Mesendoderm (in vitro differentiated cells): ENCODE measurements around the gene SRL.

Source experiments
- DNase-seq: peaks from one replicate; pipeline ENCODE4 v3.0.0; 2013
- H2AK5ac ChIP-seq: 2 replicates; pipeline ENCODE4 v1.6.1; 2013; ENCODE audit warnings: low read length, inconsistent platforms
- H2BK120ac ChIP-seq: 2 replicates; pipeline ENCODE4 v1.6.1; 2013; ENCODE audit warnings: low read depth, mild to moderate bottlenecking, low read length, moderate library complexity, mixed read lengths
- H2BK15ac ChIP-seq: replicated peaks from 2 replicates; pipeline ENCODE4 v1.6.1; 2013; ENCODE audit warnings: low read depth, mild to moderate bottlenecking, moderate library complexity
- H2BK5ac ChIP-seq: 2 replicates; pipeline ENCODE4 v1.6.1; 2013; ENCODE audit warnings: low read length, inconsistent platforms
- H3K18ac ChIP-seq: 2 replicates; pipeline ENCODE4 v1.6.1; 2013; ENCODE audit warnings: mild to moderate bottlenecking, low read length, mixed read lengths
- H3K23ac ChIP-seq: one replicate; pipeline ENCODE4 v1.6.1; 2013; ENCODE audit warnings: low read length
- H3K27ac ChIP-seq: 2 replicates; pipeline ENCODE4 v1.5.1; 2013; ENCODE audit warnings: low read depth, mild to moderate bottlenecking, inconsistent platforms, low read length, moderate library complexity
- H3K27me3 ChIP-seq: 2 replicates; pipeline ENCODE4 v1.6.1; 2013; ENCODE audit warnings: low read length, control low read depth, mild to moderate bottlenecking, inconsistent platforms; ENCODE audit not compliant: insufficient read depth, poor library complexity
- H3K36me3 ChIP-seq: 2 replicates; pipeline ENCODE4 v1.6.1; 2013; ENCODE audit warnings: low read length, inconsistent platforms; ENCODE audit not compliant: control insufficient read depth, insufficient read depth
- H3K4ac ChIP-seq: one replicate; pipeline ENCODE4 v1.6.1; 2013; ENCODE audit warnings: low read depth, mild to moderate bottlenecking, low read length, moderate library complexity
- H3K4me1 ChIP-seq: 2 replicates; pipeline ENCODE4 v1.6.1; 2013; ENCODE audit warnings: low read depth, low read length, inconsistent platforms; ENCODE audit not compliant: control insufficient read depth
- H3K4me2 ChIP-seq: 2 replicates; pipeline ENCODE4 v1.6.1; 2013; ENCODE audit warnings: low read length
- H3K4me3 ChIP-seq: 2 replicates; pipeline ENCODE4 v1.5.1; 2013; ENCODE audit warnings: mild to moderate bottlenecking, low read length
- H3K56ac ChIP-seq: one replicate; pipeline ENCODE4 v1.6.1; 2013; ENCODE audit warnings: low read length
- H3K79me1 ChIP-seq: 2 replicates; pipeline ENCODE4 v1.6.1; 2013; ENCODE audit warnings: low read length, inconsistent platforms
- H3K79me2 ChIP-seq: 2 replicates; pipeline ENCODE4 v1.6.1; 2013; ENCODE audit warnings: mild to moderate bottlenecking, low read length; ENCODE audit not compliant: control insufficient read depth, insufficient read depth
- H3K9ac ChIP-seq: 2 replicates; pipeline ENCODE4 v1.6.1; 2013; ENCODE audit warnings: low read length, inconsistent platforms
- H4K5ac ChIP-seq: one replicate; pipeline ENCODE4 v1.6.1; 2013; ENCODE audit warnings: low read length
- H4K8ac ChIP-seq: one replicate; pipeline ENCODE4 v1.6.1; 2013; ENCODE audit warnings: low read depth, mild to moderate bottlenecking, control low read depth, low read length, moderate library complexity
- WGBS: extraction: QIAGEN DNeasy Blood & Tissue Kit; methylation state at CpG from one replicate; pipeline ENCODE4 v1.1.7; 2013; ENCODE audit warnings: low lambda C conversion rate, missing lambda C conversion rate; ENCODE audit not compliant: insufficient coverage; ENCODE audit errors: extremely low coverage; 5-methylcytosine and 5-hydroxymethylcytosine counted together

The SRL gene

DNA sequence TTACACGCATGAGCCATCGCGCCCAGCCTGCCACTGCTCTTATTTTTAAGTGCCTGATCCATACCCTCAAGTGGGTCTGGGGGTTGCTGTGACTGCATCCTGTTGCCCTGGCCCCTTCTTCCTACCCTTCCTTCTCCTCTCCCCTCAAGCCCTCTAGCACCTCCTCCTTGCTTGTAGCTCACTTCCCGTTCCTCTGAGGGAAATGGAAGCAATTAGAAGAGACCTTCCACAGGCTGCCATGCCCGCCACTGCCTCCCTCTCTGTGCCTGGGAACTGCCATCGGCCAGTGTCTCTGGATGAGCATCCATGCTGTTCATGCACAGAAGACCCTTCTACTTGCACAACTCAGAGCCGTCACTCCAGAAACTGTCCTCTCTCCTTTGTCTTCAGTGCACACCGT is 41.6 kb upstream of the SRL start:
- Histone ChIP-seq H2BK15ac (no peak overlapping the region), H3K27ac (no peak overlapping the region), H3K4me2 (no peak overlapping the region), H2BK5ac (no peak overlapping the region), H4K5ac (no peak overlapping the region), H3K4me1 (no peaks in the 10 kb centered on the region), H3K79me1 (no peaks in the 10 kb centered on the region), H3K4me3 (no peak overlapping the region), H3K27me3 (no peaks in the 10 kb centered on the region), H3K56ac (no peak overlapping the region), H2AK5ac (no peak overlapping the region), H3K18ac (no peak overlapping the region), H3K79me2 (no peaks in the 10 kb centered on the region), H3K4ac (no peak overlapping the region), H3K36me3 (no peaks in the 10 kb centered on the region), H3K9ac (no peak overlapping the region), H4K8ac (no peak overlapping the region), H3K23ac (no peak overlapping the region), H2BK120ac (no peak overlapping the region)
- DNase-seq = no peak
- WGBS = no CpG with 5 or more reads among the region's 8 CpGs

DNA sequence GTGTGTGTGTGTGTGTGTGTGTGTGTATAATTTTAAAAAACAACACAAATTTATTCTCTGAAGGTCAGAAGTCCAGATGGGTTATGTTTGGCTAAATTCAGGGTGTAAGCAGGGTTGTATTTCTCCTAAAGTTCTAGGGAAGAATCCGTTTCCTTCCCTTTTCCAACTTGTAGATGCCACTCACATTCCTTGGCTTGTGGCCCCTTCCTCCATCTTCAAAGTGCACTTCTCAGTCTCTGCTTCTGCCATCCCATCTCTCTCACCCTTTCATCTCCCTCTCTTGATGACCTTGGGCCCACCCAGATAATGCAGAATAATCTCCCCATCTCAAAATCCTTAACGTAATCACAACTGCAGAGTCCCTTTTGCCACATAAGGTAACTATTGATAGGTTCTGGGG is 38.7 kb upstream of the SRL start:
- H3K79me2 ChIP-seq = no peaks in the 10 kb centered on the region
- no peaks in the 10 kb centered on the region for H3K27me3 ChIP-seq
- H4K5ac ChIP-seq = no peak overlapping the region
- no peak overlapping the region for H3K27ac ChIP-seq
- no peak overlapping the region for H3K9ac ChIP-seq
- H3K18ac ChIP-seq = no peak overlapping the region
- H3K4me1 ChIP-seq = no peaks in the 10 kb centered on the region
- no peaks in the 10 kb centered on the region for H3K79me1 ChIP-seq
- H2BK5ac ChIP-seq = no peak overlapping the region
- H4K8ac ChIP-seq = no peak overlapping the region
- WGBS = no CpG with 5 or more reads among the region's 2 CpGs
- no peak overlapping the region for H3K4me3 ChIP-seq
- no peak overlapping the region for H3K23ac ChIP-seq
- no peak overlapping the region for H2BK15ac ChIP-seq
- H2BK120ac ChIP-seq = no peak overlapping the region
- DNase-seq = no peak
- H3K36me3 ChIP-seq = no peaks in the 10 kb centered on the region
- H3K4ac ChIP-seq = no peak overlapping the region
- H3K4me2 ChIP-seq = no peak overlapping the region
- H3K56ac ChIP-seq = no peak overlapping the region
- no peak overlapping the region for H2AK5ac ChIP-seq

DNA sequence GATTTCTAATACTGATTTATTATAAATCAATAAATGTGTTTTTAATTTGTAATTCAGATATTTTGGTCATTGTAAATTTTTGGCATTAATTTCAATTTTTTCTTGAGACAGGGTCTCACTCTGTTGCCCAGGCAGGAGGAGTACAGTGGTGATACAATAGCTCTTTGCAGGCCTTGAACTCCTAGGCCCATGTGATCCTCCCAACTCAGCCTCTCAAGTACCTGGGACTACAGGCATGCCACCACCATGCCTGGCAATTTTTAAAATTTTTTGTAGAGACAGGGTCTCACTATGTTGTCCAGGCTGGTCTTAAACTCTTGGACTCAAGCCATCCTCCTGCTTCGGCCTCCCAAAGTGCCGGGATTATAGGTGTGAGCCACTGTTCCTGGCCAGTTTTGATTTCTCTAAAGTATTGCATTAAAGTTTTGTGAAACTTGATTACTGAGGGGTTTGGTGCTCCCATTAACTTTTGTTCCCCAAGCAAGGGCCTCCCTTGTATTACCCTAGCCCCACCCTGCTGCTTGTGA is 36.2 kb upstream of the SRL start:
- no peak overlapping the region for H3K4me2 ChIP-seq
- no peak for DNase-seq
- H2BK120ac ChIP-seq = no peak overlapping the region
- H3K23ac ChIP-seq = no peak overlapping the region
- no peak overlapping the region for H4K8ac ChIP-seq
- H3K4me1 ChIP-seq = no peaks in the 10 kb centered on the region
- no peak overlapping the region for H4K5ac ChIP-seq
- H2BK15ac ChIP-seq = no peak overlapping the region
- no peak overlapping the region for H3K4me3 ChIP-seq
- H3K79me1 ChIP-seq = no peaks in the 10 kb centered on the region
- no peak overlapping the region for H2AK5ac ChIP-seq
- no peak overlapping the region for H2BK5ac ChIP-seq
- H3K56ac ChIP-seq = no peak overlapping the region
- no CpG with 5 or more reads among the region's 2 CpGs for WGBS
- H3K9ac ChIP-seq = no peak overlapping the region
- H3K79me2 ChIP-seq = no peaks in the 10 kb centered on the region
- no peak overlapping the region for H3K4ac ChIP-seq
- no peak overlapping the region for H3K18ac ChIP-seq
- no peaks in the 10 kb centered on the region for H3K36me3 ChIP-seq
- no peaks in the 10 kb centered on the region for H3K27me3 ChIP-seq
- H3K27ac ChIP-seq = no peak overlapping the region

DNA sequence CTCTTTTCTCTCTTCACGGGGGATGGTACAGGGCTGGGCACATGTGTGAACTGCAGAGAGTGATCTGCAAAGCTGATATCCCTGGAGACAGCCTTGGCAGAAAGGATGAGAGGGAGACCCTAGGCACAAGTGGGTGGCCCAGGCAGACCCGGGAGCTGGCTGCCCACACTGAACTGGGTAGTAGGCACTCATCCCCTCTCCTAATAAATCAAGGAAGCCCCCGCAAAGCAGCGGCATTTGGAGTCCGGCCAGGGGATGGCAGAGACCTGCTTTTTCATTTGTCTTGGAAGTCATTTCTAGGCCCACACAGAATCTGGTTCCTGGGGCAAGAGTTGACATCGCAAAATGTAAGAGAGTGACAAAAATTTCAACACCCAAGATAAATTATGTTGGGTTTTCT is 34.0 kb upstream of the SRL start:
- Histone ChIP-seq H3K4ac (no peak overlapping the region), H3K4me1 (no peaks in the 10 kb centered on the region), H2BK15ac (no peak overlapping the region), H2BK120ac (no peak overlapping the region), H3K27me3 (no peaks in the 10 kb centered on the region), H3K56ac (no peak overlapping the region), H3K79me2 (peaks cover 7% of the 10 kb centered on the region), H3K4me2 (no peak overlapping the region), H3K23ac (no peak overlapping the region), H3K18ac (no peak overlapping the region), H4K5ac (no peak overlapping the region), H3K9ac (no peak overlapping the region), H3K79me1 (peaks cover 1% of the 10 kb centered on the region), H2BK5ac (no peak overlapping the region), H3K36me3 (no peaks in the 10 kb centered on the region), H2AK5ac (no peak overlapping the region), H3K27ac (no peak overlapping the region), H4K8ac (no peak overlapping the region), H3K4me3 (no peak overlapping the region)
- no peak for DNase-seq
- no CpG with 5 or more reads among the region's 6 CpGs for WGBS

DNA sequence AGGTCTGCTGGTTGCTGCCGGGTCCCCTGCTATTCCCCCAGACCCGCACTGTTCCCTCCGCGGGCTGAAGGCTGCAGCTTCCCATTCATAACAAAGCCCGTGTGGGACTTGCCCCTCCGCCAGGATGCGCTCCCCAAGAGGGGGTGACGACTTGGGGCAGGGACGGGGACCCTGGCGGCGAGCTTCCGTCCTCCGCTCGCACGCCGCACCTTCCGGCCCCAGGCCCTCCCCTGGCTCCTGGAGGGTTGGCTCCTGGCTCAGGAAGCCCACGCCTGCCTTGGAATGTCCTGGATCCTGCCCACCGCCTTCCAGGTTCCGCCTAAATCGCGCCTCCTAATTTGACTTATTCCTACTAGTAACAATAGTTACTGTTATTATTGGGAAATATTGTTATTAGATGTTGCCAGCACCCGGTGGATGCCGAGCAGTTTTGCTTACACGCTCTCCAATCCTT is 32.0 kb upstream of the SRL start:
- Histone ChIP-seq H3K9ac (peak overlapping the region; percentile 90), H3K36me3 (no peaks in the 10 kb centered on the region), H3K4me1 (peaks cover 2% of the 10 kb centered on the region), H3K79me1 (peaks cover 8% of the 10 kb centered on the region), H3K18ac (peak overlapping the region; percentile 82), H3K4me2 (peak overlapping the region; percentile 74), H4K5ac (no peak overlapping the region), H3K79me2 (peaks cover 24% of the 10 kb centered on the region), H2AK5ac (no peak overlapping the region), H3K4ac (peak overlapping the region; percentile 22), H3K27ac (peak overlapping the region; percentile 98), H2BK120ac (peak overlapping the region; percentile 46), H3K27me3 (no peaks in the 10 kb centered on the region), H3K23ac (peak overlapping the region; percentile 94), H2BK5ac (peak overlapping the region; percentile 38), H3K56ac (peak overlapping the region; percentile 90), H2BK15ac (no peak overlapping the region), H4K8ac (peak overlapping the region; percentile 91), H3K4me3 (peak overlapping the region; percentile 62)
- DNase-seq = peak; percentile 85
- WGBS = no CpG with 5 or more reads among the region's 25 CpGs
